ENCODE data around the gene CDH22. TPM values are rescaled to one million over a fixed set of nuclear protein-coding genes. Genes with fewer than 3 reads are reported as not detected.

The CDH22 gene
- total and polyA plus RNA-seq, 10 of the 15 experiments (the other 5 are each of a cell fraction or from before 2014, with no cell fraction given): not detected

DNA sequence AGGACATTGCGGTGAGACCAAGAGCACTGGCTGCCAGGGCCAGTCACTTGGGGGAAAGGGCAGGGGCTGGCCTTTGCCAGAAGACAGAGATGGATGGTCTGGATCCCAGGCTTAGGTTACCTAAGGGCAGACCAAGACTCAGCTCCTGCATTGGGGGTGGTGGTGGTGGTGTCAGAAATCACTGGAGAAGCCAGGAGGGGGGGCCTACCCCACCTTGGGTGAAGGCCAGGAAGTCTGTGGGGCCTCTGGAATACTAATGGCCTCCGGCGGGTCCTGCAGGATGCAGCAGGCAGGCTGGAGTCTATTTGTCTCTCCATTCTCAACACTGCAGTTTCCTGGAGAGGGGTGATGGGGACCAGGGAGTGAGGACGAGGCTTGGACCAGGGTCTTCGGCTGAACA lies 157.4 kb downstream of the CDH22 start:
- no peak overlapping the region for H3K9ac ChIP-seq (ENCODE audit: control insufficient read depth, insufficient read depth, low read length)
- H3K4me3 ChIP-seq: no peak overlapping the region
- H4K20me1 ChIP-seq (ENCODE audit: control insufficient read depth, insufficient read depth): no peaks in the 10 kb centered on the region
- WGBS (ENCODE audit: insufficient coverage, insufficient replicate concordance, low lambda C conversion rate, missing lambda C conversion rate): 20% methylated on average over 5 of the region's 5 CpGs
- H2AFZ ChIP-seq (ENCODE audit: control insufficient read depth, low read depth, low read length): no peak overlapping the region
- no peak for TF ChIP-seq FOXK2 (IDR thresholded peaks at IDR 0.05)
- TF ChIP-seq PML (IDR thresholded peaks at IDR 0.05; ENCODE audit: low read length): no peak
- no peak for TF ChIP-seq SIX5 (IDR thresholded peaks at IDR 0.05; ENCODE audit: low read depth, low read length, severe bottlenecking)
- H3K27me3 ChIP-seq (replicated peaks in 1 of 2; ENCODE audit: control insufficient read depth in 2 of 2, insufficient read depth in 2 of 2, low read length in 1 of 2): peaks cover 0 to 3% of the 10 kb centered on the region in 2 experiments; a peak in 2 of 4 replicates
- DNase-seq (ENCODE audit: low read depth, low spot score) (no peak), ATAC-seq (no peak), FAIRE-seq (no peak)
- in situ Hi-C loops (cut with MboI): no loop called here
- CTCF ChIA-PET: interaction anchor here (1.1 to 1.7 kb wide), 4 partner anchors 25 to 137 kb away, joined by 3 to 4 read pairs (median 4); no protein-coding TSS in a partner anchor
- BruUV-seq (replicated peaks): no TSS peak
- intact Hi-C loops (cut with micrococcal nuclease; ENCODE audit: unreplicated experiment): no loop called here
- POLR2A ChIA-PET: no interaction called here
- RAD21 ChIA-PET (ENCODE audit: unreplicated experiment): no interaction called here
- no peaks in the 10 kb centered on the region for H3K4me1 ChIP-seq (ENCODE audit: control insufficient read depth, insufficient read depth, low read length)
- no peaks in the 10 kb centered on the region for H3K9me3 ChIP-seq (replicated peaks; ENCODE audit: control insufficient read depth, insufficient read depth, low read length)
- no peak overlapping the region for H3K4me2 ChIP-seq (ENCODE audit: control insufficient read depth, insufficient read depth)
- H3K79me2 ChIP-seq (ENCODE audit: control insufficient read depth, insufficient read depth, low read length): no peaks in the 10 kb centered on the region
- SMC1A ChIA-PET (ENCODE audit: uncharacterized antibody, unreplicated experiment): no interaction called here
- no peaks in the 10 kb centered on the region for H3K36me3 ChIP-seq (ENCODE audit: control insufficient read depth in 2 of 2, insufficient read depth in 2 of 2, low read length in 1 of 2)
- no peak overlapping the region for H3K27ac ChIP-seq (ENCODE audit: control insufficient read depth, insufficient read depth)

DNA sequence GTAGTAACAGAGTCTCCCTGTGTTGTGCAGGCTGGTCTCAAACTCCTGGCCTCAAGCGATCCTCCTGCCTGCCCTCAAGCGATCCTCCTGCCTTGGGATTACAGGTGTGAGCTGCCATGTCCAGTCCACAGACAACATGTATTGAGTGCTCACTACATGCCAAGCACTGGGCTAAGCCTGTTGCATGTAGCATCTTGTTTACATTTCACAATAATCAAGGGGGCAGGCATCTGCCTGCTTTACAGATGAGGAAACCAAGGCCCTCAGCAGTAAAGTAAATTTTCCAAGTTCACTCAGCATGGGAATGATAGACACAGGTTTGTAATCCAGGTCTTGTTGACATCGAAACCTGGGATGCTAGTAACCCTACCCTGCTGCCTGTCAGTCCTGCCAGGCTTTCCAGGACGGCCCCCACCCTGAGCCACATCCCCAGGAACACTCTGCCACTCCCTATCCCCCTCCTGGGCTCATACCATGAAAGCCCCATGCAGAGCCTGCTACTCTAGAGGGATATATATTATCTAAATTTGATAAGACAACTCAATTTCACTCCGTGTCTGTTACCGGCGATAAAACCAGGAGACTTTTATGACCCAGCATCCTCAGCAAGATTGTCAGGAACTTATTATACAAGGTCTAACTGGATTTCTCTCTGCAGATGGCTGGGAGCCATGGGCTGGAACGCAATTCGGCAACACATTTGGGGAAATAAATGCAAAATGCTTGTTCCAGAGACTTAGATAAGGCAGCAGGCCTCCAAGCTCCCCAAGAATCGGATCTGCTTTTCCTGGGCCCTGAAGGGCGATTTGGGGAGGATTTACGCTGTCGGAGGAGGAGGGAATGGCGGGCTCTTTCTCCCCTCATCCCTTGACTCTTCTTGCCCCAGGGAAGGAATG lies 159.7 kb downstream of the CDH22 start:
- no peaks in the 10 kb centered on the region for H3K36me3 ChIP-seq (ENCODE audit: control insufficient read depth in 2 of 2, insufficient read depth in 2 of 2, low read length in 1 of 2)
- peaks cover 3% of the 10 kb centered on the region in 2 experiments; a peak in 3 of 4 replicates for H3K27me3 ChIP-seq (replicated peaks in 1 of 2; ENCODE audit: control insufficient read depth in 2 of 2, insufficient read depth in 2 of 2, low read length in 1 of 2)
- ATAC-seq (no peak), DNase-seq (ENCODE audit: low read depth, low spot score) (no peak), FAIRE-seq (no peak)
- ChIA-PET RAD21 (ENCODE audit: unreplicated experiment) (no interaction called here), POLR2A (no interaction called here), CTCF (interaction anchor here (1.6 kb wide), 1 partner anchor 19 kb away, joined by 6 read pairs; no protein-coding TSS in a partner anchor), SMC1A (ENCODE audit: uncharacterized antibody, unreplicated experiment) (no interaction called here)
- intact Hi-C loops (cut with micrococcal nuclease; ENCODE audit: unreplicated experiment): no loop called here
- H2AFZ ChIP-seq (ENCODE audit: control insufficient read depth, low read depth, low read length): no peak overlapping the region
- WGBS (ENCODE audit: insufficient coverage, insufficient replicate concordance, low lambda C conversion rate, missing lambda C conversion rate): 38% methylated on average over 14 of the region's 14 CpGs
- H3K79me2 ChIP-seq (ENCODE audit: control insufficient read depth, insufficient read depth, low read length): no peaks in the 10 kb centered on the region
- no peak overlapping the region for H3K4me2 ChIP-seq (ENCODE audit: control insufficient read depth, insufficient read depth)
- H3K4me1 ChIP-seq (ENCODE audit: control insufficient read depth, insufficient read depth, low read length): no peaks in the 10 kb centered on the region
- H3K9me3 ChIP-seq (replicated peaks; ENCODE audit: control insufficient read depth, insufficient read depth, low read length): no peaks in the 10 kb centered on the region
- no TSS peak for BruUV-seq (replicated peaks)
- no peak overlapping the region for H3K27ac ChIP-seq (ENCODE audit: control insufficient read depth, insufficient read depth)
- no peaks in the 10 kb centered on the region for H4K20me1 ChIP-seq (ENCODE audit: control insufficient read depth, insufficient read depth)
- no peak overlapping the region for H3K9ac ChIP-seq (ENCODE audit: control insufficient read depth, insufficient read depth, low read length)
- in situ Hi-C loops (cut with MboI): no loop called here
- H3K4me3 ChIP-seq: no peak overlapping the region
- TF ChIP-seq, protein P1, sequence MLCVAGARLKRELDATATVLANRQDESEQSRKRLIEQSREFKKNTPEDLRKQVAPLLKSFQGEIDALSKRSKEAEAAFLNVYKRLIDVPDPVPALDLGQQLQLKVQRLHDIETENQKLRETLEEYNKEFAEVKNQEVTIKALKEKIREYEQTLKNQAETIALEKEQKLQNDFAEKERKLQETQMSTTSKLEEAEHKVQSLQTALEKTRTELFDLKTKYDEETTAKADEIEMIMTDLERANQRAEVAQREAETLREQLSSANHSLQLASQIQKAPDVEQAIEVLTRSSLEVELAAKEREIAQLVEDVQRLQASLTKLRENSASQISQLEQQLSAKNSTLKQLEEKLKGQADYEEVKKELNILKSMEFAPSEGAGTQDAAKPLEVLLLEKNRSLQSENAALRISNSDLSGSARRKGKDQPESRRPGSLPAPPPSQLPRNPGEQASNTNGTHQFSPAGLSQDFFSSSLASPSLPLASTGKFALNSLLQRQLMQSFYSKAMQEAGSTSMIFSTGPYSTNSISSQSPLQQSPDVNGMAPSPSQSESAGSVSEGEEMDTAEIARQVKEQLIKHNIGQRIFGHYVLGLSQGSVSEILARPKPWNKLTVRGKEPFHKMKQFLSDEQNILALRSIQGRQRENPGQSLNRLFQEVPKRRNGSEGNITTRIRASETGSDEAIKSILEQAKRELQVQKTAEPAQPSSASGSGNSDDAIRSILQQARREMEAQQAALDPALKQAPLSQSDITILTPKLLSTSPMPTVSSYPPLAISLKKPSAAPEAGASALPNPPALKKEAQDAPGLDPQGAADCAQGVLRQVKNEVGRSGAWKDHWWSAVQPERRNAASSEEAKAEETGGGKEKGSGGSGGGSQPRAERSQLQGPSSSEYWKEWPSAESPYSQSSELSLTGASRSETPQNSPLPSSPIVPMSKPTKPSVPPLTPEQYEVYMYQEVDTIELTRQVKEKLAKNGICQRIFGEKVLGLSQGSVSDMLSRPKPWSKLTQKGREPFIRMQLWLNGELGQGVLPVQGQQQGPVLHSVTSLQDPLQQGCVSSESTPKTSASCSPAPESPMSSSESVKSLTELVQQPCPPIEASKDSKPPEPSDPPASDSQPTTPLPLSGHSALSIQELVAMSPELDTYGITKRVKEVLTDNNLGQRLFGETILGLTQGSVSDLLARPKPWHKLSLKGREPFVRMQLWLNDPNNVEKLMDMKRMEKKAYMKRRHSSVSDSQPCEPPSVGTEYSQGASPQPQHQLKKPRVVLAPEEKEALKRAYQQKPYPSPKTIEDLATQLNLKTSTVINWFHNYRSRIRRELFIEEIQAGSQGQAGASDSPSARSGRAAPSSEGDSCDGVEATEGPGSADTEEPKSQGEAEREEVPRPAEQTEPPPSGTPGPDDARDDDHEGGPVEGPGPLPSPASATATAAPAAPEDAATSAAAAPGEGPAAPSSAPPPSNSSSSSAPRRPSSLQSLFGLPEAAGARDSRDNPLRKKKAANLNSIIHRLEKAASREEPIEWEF (IDR thresholded peaks at IDR 0.05; ENCODE audit: insufficient replicate concordance, low read depth, low read length): no peak
- TF ChIP-seq NR2C2 (IDR thresholded peaks at IDR 0.05; ENCODE audit: borderline replicate concordance, control insufficient read depth, insufficient read length, low read depth) (no peak), LARP7 (IDR thresholded peaks at IDR 0.05) (no peak)
- TF ChIP-seq, protein P2, sequence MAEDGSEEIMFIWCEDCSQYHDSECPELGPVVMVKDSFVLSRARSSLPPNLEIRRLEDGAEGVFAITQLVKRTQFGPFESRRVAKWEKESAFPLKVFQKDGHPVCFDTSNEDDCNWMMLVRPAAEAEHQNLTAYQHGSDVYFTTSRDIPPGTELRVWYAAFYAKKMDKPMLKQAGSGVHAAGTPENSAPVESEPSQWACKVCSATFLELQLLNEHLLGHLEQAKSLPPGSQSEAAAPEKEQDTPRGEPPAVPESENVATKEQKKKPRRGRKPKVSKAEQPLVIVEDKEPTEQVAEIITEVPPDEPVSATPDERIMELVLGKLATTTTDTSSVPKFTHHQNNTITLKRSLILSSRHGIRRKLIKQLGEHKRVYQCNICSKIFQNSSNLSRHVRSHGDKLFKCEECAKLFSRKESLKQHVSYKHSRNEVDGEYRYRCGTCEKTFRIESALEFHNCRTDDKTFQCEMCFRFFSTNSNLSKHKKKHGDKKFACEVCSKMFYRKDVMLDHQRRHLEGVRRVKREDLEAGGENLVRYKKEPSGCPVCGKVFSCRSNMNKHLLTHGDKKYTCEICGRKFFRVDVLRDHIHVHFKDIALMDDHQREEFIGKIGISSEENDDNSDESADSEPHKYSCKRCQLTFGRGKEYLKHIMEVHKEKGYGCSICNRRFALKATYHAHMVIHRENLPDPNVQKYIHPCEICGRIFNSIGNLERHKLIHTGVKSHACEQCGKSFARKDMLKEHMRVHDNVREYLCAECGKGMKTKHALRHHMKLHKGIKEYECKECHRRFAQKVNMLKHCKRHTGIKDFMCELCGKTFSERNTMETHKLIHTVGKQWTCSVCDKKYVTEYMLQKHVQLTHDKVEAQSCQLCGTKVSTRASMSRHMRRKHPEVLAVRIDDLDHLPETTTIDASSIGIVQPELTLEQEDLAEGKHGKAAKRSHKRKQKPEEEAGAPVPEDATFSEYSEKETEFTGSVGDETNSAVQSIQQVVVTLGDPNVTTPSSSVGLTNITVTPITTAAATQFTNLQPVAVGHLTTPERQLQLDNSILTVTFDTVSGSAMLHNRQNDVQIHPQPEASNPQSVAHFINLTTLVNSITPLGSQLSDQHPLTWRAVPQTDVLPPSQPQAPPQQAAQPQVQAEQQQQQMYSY (CRISPR knock-in tag; IDR thresholded peaks at IDR 0.05): no peak

Measured in GM12878 (cell line).